Suppressor macrophage treated with lipopolysaccharide for 4 hours (primary cell): Measurements from ENCODE around the gene TLE5.

ENCODE experiments used
- DNase-seq: peaks from one replicate; pipeline ENCODE4 v3.0.0-alpha.2; 2020

TLE5 gene, protein sequence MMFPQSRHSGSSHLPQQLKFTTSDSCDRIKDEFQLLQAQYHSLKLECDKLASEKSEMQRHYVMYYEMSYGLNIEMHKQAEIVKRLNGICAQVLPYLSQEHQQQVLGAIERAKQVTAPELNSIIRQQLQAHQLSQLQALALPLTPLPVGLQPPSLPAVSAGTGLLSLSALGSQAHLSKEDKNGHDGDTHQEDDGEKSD

DNA sequence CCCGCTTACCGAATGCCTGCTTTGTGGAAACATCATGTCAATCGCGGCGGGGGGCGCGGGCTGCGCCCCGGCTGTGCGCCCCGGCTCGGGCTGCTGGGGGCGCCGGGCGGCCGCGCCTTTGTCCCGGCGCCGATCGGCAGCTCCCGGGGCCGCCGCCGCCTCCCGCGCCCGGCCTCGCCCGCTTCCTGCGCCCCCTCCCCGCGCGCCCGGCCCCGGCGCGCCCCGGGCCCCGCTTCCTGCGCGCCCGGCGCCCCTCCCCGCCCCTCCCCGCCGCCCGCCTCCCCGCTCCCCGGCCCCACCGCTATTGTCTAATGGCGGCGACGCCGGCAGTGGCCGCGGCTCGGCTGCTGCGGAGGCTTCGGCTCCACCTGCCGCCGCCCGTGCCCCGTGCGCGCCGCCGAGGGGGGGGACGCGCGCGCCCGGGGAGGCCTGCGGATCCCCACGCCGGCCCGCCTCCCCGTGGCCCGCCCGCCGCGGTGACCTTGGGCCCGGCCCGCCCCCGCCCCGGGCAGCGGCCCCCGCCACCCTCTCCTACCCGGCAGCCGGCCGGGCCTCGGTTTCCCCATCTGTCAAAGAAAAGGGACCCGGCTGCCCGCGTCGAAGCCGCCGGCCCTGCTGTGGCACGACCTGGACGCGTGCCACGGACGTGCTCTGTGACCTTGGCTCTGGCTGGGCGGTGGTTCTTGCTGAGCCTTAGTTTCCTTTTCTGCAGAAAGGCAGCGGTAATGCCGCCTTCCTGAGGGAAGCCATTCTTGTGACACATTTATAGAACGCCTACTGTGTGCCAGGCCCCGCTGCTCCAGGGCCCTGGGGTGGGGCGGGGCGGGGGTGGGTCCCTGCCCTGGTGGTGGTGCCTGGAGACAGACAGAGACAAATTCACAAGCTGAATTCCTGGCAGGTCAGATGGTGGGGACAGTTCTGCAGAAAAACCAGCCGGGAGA is at the start of gene TLE5:
TSS of gene TLE5 (minus strand) at position 331 of the 941 bp plus-strand sequence. CDS start at position 36, 295 bp downstream.
- peak; percentile 58 for DNase-seq

DNA sequence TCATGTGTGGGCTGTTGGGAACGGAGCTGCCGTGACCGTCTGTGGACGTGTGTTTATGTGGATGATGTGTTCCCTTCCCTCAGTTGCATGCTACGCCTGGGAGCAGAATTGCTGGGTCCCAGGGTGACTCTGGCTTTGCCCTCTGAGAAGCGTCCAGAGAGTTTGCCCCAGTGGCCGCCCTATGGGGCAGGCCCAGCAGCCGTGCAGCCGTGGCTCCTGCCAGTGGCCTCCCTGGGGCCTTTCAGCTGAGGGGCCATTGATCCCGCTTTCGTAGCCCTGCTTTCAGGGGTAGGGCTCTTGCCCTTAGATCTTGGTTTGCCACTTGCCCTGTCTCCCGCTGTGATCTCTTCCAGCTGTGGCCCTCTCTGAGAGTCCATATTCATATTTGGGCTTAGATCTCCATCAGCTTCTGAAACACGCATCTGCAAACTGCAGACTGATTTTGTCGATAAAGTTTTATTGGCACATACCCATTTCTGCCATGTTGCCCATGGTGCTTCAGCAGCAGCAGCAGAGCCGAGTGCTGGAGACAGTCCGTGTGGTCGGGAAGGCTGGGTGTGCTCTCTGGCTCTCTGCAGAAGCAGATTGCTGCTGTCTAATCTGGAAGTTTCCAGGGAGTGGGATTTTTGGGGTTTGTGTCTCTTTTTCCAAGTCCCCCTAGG is 49.4 kb upstream of the TLE5 start:
- DNase-seq, result no peak

DNA sequence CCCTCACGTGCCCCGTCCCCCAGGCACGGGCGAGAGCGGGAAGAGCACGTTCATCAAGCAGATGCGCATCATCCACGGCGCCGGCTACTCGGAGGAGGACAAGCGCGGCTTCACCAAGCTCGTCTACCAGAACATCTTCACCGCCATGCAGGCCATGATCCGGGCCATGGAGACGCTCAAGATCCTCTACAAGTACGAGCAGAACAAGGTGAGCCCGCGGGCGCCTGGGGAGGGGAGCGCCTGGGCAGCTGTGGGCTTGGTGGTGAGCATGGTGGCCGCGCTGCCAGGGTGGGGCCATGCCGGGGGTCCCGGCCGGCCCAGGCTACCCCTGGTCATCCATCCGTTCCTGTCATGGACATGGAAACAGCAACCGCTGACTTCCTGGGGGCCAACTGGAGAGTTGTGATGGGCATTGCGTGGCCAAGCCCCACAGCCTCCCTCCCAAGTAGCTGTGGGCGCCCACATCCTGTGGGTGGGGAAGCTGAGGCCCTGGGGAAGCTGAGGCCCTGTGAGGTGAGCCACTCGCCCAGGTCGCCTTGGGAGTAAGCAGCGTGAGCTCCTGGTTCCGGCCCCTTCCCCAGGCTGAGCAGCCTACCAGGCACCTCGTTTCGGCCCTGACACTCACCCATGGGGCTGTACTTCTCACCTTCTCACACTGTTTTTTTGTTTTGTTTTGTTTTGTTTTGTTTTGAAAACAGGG is 48.0 kb upstream of the TLE5 start:
- DNase-seq, result no peak

DNA sequence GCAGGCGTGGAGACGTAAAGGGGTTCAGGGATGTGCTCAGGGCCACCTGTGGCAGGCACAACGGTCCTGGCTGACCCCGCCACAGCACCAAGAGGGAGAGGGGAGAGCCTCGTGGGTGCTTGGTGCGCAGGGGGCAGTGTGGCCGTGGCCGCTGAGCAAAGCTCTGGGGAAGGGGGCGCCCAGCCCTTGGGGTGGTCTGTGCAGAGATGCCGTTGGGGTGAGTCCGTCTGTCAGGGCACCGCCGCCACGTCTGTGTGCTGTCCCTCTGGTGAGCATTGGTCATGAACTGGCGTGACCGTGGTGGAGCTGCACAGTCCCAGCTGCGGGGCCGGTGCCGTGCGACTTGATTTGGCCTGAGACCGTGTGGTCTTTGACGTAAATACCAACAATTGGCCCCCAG is 47.2 kb upstream of the TLE5 start:
- no peak for DNase-seq

DNA sequence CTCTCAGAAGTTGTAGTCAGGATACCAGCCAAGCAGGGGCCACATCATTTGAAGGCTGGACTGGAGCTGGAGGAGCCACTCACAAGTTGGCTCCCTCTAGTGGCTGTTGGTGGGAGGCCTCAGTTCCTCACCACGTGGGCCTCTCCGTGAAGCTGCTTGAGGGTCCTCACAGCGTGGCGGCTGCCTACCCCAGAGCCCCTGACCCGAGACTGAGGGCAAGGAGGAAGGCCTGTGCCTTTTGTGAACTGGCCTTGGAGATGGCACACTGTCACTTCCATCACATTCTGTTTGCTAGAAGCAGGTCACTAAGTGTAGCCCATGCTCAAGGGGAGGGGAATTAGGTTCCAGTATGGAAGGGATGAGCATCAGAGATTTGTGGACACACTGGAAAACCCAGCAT is 46.5 kb upstream of the TLE5 start:
- peak; percentile 77 for DNase-seq

DNA sequence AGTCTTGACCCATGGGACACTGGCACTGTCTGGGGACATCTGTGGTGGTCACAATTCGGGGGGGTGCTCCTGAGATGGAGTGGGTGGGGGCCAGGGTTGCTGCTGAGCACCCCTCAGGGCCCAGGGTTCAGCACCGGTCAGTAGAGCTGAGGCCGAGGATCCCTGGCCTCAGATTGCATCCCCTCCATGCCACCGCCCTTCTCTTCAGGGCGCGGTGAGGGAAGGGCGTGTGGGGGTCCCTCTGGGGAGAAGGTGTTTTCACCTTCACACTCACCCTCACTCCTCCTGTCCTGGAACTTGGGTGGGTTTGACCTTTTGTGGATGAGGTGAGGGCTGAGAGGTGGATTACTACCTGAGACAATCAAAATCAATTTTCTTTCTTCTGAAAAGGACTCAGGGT is 45.4 kb upstream of the TLE5 start:
- no peak for DNase-seq

DNA sequence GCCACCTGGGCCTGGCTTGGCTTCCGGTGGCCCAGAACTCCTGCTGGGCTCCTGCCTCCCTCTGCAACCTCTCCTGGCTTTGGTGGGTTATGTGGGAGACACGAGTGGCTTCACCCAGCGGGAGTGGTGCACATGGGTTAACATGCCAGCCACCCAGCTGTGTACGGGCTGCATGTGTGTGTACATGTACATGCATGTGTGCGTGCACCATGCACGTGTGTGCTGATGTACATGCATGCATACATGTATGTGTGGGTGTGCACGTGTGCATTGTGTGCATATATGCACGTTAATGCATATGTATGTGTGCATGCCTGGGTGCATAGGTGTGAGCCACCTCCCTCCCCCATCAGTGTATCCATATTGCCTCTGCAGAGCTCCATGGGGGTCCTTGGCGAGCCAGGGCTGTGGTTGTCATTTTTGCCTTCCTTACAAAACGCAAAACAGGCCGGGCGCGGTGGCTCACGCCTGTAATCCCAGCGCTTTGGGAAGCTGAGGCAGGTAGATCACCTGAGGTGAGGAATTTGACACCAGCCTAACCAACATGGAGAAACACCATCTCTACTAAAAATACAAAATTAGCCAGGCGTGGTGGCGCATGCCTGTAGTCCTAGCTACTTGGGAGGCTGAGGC is 44.3 kb upstream of the TLE5 start:
- no peak for DNase-seq

DNA sequence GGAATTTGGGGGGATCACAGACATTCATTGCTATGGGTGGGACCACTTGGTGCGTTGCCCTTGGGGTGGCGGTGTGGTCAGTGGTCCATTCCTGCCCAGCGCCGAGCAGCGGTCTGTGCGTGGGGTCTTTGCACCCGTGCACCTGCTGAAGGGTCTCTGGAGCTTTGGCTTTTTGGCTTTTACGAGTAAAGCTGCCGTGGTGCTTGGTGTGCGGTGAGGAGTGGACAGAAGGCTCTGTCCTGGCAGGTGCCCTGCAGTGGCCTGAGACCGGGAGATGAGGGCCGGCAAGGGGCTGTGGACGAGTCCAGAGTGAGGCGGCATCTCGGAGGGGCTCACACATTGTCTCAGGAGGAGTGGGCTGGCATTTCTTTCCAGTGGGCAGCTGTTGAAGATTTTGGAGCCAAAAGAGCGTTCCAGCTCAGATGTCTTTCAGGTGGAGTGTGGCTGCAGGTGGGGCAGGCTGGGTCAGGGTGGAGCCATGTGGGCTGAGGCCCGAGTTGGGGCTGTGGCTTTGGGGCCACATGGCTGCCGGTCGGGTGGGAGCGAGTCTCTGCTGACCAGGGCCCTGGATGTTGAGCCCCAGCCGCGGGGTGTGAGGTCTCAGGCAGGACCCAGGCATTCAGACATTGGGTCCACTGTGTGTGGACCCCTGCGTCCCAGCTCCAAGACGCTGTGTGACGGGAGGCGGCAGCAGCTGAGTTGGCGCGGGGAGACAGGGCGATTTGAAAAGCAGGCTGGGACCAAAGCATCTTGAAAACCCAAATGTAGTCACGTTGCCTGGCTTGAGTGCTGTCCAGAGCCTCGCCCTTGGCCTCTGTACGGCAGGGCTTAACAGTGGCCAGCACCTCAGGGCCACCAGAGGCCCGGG is 43.6 kb upstream of the TLE5 start:
- no peak for DNase-seq

DNA sequence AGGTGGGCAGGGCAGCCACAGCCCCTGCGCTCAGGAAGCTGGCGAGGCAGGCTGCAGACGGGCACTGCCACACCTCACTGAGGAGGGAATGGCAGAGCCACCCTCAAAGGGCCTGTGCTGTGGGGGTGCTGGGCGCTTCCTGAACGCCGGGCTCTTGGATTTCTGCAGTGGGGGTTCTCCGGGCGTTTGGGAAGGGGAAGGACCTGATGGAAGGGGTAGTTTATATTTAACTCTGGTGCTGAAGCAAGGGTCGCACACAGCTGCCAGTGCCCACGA is 42.4 kb upstream of the TLE5 start:
- DNase-seq, result no peak

DNA sequence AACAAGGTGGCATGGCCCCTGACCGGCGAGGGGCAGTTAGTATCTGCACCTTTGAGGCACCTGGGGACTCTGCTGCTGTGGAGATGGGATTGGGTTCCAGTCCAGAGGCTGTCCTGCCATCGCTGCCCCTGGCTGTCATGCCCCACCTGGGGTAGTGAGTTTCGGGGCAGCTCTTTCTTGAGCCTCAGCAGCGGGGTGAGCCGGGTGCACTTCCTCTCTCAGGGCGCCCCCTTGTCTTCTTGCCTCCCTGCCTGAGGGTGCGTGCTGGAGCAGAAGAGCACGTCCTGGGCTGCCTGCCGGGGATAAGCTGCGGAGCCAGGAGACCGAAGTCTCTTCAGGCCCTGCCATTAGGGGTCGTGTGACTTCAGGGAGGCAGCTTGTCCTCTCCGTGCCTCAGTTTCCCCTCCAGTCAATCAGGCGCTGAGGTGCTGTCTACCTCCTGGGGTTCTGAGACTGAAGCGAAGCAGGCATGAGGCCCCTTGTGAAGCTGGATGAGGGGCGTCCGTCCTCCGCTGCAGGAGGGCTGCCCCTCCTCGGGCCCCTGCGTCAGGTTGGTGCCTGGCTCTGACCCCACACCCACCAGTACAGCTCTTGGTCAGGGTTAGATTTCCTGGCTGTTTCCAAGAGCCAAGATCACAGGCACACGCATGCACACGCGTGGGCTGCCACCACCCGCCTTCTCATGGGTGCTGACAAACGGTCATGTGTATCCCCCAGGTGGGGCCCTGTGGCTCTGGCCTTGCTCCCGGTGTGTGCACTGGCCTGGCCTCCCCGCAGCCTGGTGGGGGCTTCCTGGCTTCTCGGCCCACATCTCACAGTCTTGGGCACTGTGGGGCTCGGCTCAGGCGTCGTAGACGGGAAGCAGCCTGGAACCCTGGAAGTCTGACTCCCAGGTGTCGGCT is 40.2 kb upstream of the TLE5 start:
- no peak for DNase-seq

DNA sequence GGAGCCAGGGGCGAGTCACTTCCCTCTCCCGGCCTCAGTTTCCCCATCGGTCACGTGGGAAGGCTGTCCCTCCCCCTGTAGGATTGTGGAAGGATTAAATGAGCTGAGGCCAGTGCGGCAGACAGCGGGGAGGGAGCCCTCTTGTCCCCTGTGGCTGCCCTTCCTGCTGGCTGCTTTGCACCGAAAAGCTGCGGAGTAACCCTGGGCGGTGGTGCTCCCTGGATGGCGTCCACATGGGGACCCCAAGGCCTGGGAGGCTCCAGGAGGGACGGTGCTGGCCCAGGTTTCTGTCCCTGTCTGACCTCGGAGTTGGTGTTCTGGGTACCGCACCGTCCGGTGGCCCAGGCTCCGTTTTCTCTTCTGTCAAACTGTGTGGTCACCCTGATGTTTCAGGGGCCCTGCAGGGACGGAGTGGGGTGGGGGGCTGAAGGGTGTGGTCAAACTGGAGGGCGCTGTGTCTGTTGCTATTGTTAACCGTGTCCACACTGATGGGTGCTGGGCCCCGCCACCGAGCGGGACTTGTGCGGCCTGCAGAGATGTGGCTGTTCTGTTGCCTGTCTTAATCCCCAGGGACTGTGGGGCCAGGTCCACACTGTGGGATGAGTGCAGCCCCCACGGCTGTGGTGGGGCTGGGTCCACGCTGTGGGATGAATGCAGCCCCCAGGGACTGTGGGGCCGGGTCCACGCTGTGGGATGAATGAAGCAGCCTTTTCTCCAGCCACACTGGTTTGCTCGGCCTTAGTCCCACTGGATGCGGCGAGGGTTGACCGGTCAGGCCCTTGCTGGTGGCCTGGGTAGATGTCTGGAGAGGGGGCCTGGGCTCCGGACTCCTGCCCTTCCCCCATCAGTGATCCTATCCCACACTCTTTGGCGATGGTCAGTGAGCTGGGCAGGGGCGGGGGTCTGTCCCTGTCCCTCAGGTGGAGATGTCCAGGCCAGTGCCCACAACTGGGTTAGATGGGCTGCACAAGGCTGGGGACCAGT is 38.7 kb upstream of the TLE5 start:
- no peak for DNase-seq

DNA sequence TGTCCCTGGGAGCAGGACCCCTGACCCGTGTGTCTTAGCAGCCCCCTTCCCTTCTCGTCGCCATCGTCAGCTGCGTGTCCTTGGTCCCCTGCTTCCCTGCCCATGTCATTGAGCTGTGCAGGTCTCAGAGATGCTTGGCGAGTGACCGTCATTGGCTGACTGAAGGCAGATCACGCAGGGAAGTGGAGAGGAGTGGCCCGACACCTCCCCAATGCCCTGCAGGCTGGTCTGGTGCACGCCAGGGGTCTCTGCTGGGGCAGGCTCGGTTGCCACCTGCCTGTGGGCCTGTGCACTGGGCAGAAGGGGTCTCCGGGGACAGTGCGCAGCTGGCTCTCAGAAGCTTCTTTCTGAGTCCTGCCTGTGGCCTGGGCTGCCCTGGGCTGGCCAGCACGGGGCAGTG is 38.0 kb upstream of the TLE5 start:
- DNase-seq, result no peak

DNA sequence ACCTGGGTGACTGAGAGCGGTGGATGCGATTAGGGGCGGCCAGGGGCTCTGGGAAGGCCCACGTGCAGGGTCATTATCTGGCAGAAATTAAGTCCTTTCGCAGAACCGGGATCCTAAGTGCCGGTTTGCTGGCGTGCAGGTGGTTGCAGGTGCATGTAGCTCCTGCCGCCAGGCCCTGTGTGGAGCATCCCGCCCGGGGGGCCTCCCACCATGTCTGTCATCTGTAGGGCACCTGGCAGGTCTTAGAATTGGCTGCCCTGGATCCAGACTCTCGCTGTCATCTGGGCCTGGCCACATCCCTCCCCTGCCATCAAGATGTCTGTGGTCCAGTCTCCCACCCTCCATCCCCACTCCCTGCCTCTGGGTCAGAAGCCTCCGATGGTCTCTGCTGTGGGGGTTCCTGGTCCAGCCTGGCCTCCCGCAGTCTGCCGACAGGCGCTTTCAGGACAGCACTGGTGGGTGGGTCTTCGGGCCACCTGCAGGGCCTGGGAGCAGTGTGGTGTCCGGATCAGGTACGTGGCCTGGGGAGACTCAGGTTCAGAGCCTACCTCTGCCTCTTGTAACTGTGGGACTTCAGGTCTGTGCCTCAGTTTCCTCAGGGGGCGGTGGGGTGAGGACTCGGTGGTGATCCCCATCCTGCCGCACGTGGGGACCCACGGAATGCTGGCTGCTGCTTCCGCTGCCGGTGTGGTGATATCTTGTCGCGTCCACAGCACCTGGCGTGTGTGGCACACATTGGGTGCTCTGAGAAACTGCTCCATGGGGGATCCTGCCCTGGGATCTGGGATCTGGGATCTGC is 37.3 kb upstream of the TLE5 start:
- no peak for DNase-seq

DNA sequence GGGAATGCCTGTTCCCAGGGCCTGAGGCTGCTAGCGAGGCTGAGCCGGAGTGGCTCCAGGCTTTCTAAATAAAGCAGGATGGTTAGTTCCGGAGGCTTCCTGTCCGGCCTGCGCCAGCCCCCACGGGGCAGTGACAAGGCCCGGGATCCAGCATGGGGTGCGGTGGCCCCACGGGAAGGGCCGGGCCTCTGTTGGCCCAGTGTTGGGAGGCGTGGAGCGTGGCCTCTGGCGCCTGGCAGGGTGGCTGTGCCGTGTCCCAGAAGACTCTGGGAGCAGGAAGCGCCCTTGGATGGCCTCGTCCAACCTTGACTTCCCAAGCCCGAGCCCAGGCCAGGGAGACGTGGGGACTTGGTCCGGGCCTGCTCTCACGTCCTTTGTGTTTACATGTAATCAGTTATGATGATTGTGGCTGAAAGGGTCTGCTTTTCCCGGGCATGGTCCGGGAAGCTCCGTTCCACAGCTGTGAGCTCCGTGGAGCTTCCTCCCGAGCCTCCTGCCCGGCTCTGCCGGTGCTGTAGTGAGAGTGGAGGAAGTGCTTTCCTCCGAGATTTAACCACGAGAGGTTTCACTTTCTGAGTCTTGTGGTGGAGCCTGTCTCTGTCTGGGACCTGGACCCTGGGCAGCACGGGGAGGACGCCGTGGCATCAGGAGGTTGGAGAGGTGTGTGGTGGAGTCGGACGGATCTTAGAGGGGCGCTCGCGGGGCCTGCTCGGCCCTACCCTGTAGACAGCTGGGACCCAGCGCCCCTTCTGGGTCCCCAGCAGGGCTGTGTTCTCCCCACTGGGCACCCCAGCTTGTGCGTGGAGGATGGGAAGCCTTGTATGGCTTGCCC is 36.4 kb upstream of the TLE5 start:
- peak; percentile 55 for DNase-seq

DNA sequence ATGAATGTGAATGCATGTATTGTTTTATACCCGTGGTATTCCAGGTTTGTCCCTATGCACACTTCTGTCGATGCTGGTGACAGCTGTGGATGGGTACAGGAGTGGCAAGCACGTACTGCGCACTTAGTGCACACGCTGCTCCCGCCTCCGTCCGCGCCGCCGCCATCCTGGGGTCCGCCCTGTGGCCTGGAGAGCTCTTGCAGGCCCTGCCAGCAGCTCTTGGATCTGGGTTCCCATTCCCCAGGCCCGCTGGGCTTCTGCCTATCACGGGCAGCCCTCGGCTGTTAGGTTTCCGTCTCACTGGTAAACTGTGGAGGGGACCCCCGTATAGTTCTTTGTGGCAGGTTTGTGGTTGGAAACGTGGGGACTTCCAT is 35.8 kb upstream of the TLE5 start:
- DNase-seq, result no peak

DNA sequence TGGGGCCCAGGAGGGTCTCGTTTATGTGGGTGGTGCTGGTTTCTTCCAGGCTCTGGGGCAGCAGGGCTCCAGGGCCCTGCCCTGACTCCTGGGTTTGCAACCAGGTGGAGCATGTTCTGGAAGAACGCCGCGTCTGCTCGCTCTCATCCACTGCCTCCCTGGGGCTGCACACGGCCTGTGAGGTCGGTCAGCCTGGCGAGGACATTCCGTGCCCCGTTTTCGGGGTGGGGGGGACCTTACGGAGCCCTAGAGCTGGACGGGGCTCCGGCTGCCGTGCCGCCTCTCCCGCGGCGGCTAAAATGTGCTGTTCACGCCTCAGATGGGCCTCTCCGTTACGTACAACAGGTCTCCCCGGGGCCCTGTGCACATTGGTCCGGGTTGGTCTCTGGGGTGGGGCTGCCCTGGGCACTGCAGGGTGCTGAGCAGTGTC is 35.2 kb upstream of the TLE5 start:
- DNase-seq, result no peak

DNA sequence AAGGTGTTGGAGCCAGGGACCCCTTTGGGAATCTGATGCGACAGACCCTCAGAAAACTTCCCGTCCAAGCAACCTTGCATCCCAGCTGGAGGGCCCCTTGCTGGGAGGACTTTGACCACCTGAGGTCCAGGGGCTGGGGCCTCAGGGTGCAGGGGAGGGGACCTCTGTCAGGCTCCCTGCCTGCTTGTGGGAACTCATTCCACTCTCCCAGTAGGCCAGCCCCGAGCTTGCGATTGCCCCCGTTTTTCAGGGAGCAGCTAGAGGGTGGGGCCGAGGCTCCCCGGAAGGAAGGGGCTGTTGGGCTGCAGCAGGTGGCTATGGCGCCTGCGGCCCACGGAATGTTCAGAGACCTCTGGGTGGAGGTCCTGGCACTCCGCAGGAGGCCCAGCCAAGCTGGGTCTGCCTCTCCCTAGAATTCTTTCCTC is 34.6 kb upstream of the TLE5 start:
- no peak for DNase-seq
